PFSK-1 (cell line): ENCODE results near the gene METTL6.

ENCODE experiments used
- FOXP2 ChIP-seq: optimal IDR thresholded peaks from 2 replicates; pipeline ENCODE3; 2011; ENCODE audit warnings: borderline replicate concordance, control low read depth, inconsistent platforms; ENCODE audit not compliant: insufficient read depth; ENCODE audit errors: extremely low read length, extremely low read depth
- POLR2AphosphoS5 ChIP-seq: IDR thresholded peaks from 2 replicates; pipeline ENCODE4 v1.6.1; 2012; ENCODE audit warnings: low read depth, mild to moderate bottlenecking, control low read depth, low read length, moderate library complexity
- REST ChIP-seq, 2 experiments: IDR thresholded peaks; 2 replicates each; pipeline versions ENCODE4 v1.6.1 to v1.8.0; 2011 to 2012; ENCODE audit warnings: low read depth in 2 of 2, low read length in 2 of 2, control low read depth in 1 of 2, inconsistent platforms in 1 of 2, mild to moderate bottlenecking in 1 of 2, moderate library complexity in 1 of 2; ENCODE audit not compliant: insufficient read depth in 1 of 2
- SIN3A ChIP-seq: IDR thresholded peaks from 2 replicates; pipeline ENCODE4 v1.6.1; 2012; ENCODE audit warnings: mild to moderate bottlenecking, low read length, moderate library complexity, borderline replicate concordance; ENCODE audit not compliant: insufficient read depth
- TAF1 ChIP-seq: IDR thresholded peaks from 2 replicates; pipeline ENCODE4 v1.6.1; 2012; ENCODE audit warnings: low read length, control low read depth, borderline replicate concordance; ENCODE audit not compliant: insufficient read depth

DNA sequence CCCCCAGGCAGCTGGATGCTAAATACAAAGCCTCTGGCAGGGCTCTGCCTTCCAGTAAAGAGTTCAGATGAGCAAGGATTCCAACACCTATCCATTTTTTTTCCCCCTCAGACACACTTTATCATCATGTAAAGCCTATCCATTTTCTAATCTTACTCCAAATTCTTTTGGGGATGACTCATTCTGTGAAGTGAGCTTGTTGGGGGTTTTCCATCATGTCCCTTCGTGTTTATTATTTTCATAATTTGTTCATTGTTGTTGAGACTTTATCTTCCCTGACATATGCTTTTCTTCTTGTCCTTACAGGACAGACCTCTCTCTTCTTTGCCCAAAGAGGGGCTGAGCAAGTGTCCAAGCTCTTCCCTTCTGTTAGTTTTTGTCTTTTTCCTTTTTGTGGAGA, 60.3 kb downstream of the METTL6 start:
- no peak for TF ChIP-seq POLR2AphosphoS5
- TF ChIP-seq REST (IDR thresholded peaks at IDR 0.05; ENCODE audit: insufficient read depth in 1 of 2, low read depth in 2 of 2, low read length in 2 of 2), result no peak
- TF ChIP-seq TAF1, result no peak
- TF ChIP-seq FOXP2, result no peak
- TF ChIP-seq SIN3A, result no peak
